ENCODE measurements around the gene EFS.
"Not testable (repeated sequence)": the region's sequence is repeated elsewhere in the genome, so short reads cannot be mapped to it uniquely, and the experiment has no call there.

Gene EFS

DNA sequence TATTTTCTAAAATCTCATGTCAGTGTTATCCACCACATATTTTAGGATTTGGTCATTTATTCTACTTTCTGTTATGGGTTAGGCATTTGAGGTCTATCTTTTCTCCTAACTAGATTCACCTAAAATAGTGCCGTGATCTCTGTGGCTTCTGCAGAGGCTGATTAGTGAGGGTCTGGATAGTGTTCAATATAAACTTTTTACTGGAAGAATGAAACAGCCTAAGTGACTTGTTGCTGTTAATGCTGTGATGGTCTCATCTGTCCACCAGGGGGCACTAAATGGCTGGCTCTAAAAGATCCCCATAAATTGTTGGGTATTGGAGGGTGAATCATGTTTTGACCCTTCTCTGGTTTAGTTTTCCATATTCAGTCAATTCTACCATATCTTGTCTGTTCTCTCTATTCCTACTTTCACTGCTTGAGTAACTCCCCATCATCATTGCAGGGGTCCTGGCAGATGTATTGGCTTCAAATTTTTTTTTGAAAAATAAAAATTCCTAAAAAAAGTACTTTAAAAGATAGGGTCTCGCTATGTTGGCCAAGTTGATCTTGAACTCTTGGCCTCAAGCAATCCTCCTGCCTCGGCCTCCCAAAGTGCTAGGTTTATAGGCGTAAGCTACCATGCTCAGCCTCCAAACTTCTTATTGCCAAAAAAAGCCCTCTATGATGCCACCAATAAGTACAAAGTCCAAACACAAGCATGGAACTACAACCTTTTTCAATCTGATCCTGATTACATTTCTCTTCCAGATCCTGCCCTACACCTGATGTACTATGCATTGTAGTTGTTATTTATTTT is 36.8 kb downstream of the EFS start:
- no peak for DNase-seq (ENCODE audit: low read depth)

DNA sequence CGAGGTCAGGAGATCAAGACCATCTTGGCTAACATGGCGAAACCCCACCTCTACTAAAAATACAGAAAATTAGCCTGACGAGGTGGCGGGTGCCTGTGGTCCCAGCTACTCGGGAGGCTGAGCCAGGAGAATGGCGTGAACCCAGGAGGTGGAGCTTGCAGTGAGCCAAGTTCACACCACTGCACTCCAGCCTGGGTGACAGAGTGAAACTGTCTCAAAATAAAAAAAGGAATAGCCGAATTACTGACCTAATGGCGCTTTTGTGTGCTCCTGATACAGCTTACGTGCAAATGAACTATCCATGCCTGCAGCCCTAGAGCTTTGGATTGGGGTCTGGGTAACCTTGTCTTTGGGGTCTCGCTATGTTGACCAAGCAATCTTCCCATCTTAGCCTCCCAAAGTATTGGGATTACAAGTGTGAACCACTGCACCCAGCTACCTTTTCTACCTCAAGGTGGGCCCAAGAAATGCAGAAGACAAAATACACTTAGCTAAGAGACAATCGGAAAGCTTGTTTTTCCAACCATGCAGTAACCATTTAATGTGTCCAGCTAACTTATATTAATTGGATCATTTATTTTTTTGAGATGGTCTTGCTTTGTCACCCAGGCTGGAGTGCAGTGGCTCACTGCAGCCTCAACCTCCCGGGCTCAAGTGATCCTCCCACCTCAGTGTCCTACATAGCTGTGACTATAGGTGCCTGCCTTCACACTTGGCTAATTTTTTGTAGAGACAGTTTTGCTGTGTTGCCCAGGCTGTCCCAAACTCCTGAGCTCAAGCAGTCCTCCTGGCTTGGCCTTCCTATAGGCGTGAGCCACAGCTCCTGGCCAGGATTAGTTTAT is 38.3 kb downstream of the EFS start:
- DNase-seq (ENCODE audit: low read depth), result no peak

DNA sequence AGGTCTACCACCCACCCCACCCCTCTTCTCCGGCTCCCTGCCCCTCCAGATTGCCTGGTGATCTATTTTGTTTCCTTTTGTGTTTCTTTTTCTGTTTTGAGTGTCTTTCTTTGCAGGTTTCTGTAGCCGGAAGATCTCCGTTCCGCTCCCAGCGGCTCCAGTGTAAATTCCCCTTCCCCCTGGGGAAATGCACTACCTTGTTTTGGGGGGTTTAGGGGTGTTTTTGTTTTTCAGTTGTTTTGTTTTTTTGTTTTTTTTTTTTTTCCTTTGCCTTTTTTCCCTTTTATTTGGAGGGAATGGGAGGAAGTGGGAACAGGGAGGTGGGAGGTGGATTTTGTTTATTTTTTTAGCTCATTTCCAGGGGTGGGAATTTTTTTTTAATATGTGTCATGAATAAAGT is 39.2 kb downstream of the EFS start:
- DNase-seq (ENCODE audit: low read depth), result not testable (repeated sequence)

DNA sequence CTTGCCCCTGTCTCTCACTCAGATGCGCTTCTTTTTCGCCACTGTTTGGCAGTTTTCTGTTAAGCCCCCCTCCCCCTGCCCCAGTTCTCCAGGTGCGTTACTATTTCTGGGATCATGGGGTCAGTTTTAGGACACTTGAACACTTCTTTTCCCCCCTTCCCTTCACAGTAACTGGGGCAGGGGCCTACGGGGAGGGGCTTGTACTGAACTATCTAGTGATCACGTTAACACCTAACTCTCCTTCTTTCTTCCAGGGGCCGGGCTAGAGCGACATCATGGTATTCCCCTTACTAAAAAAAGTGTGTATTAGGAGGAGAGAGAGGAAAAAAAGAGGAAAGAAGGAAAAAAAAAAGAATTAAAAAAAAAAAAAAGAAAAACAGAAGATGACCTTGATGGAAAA is 40.0 kb downstream of the EFS start:
- no peak for DNase-seq (ENCODE audit: low read depth)

DNA sequence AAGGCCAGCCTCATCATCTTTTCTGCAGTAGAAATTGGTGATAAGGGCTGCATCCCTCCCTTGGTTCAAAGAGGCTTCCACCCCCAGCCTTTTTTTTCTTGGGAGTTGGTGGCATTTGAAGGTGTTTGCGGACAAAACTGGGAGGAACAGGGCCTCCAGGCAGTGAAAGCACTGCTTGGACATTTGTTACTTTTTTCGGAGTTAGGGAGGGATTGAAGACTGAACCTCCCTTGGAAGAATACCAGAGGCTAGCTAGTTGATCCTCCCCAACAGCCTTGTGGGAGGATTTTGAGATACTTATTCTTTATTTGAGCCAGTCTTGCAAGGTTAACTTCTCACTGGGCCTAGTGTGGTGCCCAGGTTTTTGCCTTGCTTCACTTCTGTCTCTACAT is 40.5 kb downstream of the EFS start:
- DNase-seq (ENCODE audit: low read depth), result no peak

DNA sequence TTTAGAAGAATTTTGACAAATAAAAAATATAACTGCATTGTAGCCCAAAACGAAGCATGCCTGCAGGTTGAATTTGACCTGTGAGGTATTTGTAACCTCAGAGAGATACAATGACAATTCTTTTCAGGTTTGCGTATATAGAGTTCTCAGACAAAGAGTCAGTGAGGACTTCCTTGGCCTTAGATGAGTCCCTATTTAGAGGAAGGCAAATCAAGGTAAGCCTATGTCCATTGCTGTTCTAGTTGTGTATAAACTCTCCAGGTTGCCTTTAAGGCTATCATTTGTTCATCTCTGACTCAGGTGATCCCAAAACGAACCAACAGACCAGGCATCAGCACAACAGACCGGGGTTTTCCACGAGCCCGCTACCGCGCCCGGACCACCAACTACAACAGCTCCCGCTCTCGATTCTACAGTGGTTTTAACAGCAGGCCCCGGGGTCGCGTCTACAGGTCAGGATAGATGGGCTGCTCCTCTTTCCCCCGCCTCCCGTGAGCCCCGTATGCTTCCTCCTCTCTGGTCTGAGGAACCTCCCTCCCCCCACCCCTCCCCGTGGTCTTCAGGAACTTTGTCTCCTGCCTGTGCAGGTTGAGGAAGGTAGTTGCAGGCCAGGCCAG is 41.0 kb downstream of the EFS start:
- DNase-seq (ENCODE audit: low read depth), result no peak

DNA sequence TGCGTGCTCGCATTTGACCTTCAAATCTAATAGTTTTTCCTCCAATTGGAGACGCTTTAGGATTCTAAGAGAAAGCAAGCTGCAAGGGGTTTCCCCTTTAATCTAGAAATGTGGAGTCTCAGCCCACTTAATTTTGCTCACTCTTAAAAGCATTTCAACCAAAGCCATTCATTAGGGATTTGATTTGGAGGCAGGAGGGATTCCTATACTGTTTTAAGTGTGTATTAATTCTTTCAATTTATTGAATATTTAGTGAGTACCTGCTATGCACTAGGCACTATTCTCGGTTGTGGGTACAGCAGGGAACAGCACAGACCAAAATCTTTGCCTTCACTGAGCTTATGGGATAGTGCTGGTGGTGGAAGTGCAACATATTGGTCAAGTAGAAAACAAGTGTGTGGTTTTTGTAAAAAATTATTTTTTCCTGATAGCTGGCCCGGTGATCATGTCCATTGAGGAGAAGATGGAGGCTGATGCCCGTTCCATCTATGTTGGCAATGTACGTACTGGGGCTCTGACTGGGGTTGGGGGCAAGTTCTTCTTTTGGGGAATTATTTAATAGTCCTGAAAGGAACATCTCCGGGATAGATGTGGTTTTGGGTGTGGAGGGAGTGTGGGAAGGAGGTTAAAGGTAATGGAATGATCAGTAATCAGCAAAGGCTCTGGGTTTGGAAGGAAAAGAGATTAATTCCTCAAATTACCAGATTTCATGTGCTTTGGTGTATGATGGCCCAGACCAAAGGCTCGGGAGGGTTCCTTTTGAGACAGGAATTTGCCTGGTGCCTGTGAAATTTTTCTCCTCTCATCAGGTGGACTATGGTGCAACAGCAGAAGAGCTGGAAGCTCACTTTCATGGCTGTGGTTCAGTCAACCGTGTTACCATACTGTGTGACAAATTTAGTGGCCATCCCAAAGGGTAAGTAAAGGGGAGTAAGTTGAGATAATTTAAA is 42.1 kb downstream of the EFS start:
- DNase-seq (ENCODE audit: low read depth), result no peak

DNA sequence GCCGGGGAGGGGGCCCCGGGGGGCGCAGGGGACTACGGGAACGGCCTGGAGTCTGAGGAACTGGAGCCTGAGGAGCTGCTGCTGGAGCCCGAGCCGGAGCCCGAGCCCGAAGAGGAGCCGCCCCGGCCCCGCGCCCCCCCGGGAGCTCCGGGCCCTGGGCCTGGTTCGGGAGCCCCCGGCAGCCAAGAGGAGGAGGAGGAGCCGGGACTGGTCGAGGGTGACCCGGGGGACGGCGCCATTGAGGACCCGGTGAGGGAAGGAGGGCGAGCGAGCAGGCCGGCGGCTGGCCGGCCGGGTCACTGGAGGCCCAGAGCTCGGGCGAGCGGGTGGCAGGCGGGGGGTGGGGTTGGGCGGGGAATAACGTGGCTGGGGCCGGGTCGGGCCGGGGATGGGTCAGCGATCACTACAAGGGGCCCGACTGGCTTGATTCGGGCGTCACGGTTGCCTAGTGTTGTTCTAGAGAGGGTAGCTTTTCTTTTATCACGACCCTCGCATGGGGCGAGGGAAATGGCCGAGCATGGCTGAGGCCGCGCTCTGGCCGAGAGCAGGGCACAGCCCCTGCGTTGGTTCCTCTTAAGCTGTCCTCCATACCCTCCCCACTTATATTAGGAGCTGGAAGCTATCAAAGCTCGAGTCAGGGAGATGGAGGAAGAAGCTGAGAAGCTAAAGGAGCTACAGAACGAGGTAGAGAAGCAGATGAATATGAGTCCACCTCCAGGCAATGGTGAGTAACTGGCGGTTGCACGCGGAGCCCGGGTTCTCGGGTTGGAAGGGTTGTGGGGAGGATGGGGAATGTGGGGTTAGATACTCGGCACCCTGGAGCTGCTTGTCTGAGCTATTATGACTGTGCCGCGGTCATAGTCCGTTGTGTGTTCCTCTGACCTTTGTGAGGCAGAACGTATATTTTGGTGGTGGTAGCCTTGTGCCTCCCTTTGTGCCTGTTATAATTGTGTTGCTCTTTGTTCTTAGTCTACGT is 43.1 kb downstream of the EFS start:
- no peak for DNase-seq (ENCODE audit: low read depth)

DNA sequence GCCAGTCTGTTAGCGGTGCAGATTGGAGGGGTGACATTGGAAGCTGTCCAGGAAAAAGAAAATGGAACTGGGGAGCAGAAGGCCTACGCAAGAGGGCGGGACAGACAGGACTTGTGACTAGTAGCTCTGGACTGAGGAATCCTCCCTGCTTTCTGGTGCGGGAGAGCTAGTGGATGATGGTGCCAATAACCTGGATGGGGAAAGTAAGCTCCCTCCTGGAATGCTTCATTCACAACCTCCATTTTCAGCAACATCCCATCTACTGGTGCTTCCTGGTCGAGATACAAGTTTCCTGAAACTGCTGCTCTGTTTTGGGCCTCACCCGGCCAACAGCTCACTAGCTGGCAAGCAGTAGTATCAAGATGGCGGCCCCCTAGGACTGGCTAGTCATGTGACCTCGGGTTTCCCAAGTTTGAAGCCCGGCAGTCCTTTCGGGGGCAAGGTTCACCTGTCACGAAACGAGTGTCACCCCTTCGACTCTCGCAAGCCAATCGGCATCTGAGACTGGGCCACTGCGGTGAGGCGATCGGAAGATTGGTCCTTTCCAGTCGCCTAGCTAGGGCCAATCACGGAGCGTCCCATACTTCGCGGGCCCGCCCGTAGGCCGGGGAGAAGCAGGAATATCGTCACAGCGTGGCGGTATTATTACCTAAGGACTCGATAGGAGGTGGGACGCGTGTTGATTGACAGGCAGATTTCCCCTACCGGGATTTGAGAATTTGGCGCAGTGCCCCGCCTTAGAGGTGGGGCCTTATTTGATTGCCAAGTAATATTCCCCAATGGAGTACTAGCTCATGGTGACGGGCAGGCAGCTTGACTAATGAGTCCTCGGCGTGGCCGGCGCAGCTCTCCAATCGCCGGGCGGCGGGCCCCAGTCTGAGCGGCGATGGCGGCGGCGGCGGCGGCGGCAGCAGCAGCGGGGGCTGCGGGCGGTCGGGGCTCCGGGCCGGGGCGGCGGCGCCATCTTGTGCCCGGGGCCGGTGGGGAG is 44.1 kb downstream of the EFS start, which contains the start of gene PABPN1:
PABPN1 (plus strand) TSS at position 874 of the 988 bp plus-strand sequence; CDS start at position 887, 13 bp downstream.
- peak; percentile 98 for DNase-seq (ENCODE audit: low read depth)

DNA sequence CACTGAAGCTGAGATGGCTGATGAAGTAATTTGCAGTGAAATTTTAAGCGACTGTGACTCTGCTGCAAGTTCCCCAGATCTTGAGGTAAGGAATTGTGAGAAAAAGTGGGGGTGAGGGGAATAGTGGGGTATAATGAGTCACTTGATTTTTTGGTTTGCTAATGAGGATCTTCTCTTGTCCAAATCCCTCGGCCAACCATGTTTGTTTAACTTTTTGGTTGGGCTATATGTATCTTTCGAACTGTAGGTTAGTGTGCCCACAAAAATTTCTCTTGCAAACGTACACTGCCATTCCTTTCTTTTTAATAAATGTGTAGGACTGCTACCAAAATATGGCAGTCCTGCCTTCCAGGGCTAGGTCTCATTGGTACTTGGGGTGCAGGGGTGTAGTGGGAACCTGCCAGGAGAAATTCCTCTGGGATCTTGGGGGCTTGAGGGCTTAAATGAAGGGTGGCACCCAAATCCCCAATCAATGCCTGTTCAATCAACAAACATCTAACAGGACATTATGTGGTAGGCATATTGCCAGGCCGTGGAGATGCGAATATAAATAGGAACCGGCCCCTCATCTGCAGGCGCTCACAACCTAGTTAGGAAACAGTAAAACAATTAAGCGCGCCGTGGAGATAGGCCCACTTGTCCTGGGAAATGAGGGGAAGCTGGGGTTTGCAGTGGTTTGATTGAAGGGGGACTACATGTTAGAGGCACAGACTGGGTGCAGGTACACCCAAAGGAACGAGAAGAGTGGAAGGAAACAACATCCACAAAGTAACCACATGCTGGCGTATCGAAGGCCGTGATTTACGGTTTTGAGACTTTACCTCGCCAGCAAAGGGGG is 45.0 kb downstream of the EFS start:
- DNase-seq (ENCODE audit: low read depth), result no peak

DNA sequence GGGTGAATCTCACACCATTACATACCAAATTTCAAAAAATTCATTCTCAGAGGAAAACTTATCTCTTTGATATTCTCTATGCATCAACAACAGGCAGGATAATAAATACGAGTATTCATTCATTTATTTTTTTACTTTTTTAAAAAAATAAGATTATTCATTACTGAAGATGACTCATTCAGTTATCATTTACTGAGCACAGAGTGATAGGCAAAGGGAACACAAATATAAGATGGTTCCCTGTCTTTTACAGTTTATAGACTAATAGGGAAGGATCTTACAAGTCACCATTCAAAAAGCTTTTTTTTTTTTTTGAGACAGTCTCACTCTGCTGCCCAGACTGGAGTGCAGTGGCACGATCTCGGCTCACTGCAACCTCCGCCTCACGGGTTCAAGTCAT is 48.7 kb downstream of the EFS start:
- no peak for DNase-seq (ENCODE audit: low read depth)

DNA sequence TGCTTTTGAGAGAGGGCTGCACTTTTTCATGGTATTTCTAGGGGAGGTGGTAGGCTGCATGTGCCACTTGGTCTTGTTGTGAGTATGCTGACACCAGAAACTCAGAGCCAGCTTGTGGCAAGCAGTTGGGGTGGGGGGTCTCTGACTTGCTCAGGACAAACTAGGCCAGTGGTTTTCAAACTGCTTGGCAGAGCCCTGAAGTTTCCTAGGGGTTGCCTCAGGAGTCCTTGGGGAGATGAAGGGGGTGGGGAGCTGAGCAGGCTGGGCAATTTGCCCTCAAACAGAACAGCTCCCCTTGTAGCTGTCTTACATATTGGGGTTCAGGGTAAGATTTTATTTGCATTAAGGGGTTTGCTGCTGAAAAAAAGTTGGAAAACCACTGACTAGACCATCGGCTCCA is 54.4 kb downstream of the EFS start:
- DNase-seq (ENCODE audit: low read depth), result no peak

DNA sequence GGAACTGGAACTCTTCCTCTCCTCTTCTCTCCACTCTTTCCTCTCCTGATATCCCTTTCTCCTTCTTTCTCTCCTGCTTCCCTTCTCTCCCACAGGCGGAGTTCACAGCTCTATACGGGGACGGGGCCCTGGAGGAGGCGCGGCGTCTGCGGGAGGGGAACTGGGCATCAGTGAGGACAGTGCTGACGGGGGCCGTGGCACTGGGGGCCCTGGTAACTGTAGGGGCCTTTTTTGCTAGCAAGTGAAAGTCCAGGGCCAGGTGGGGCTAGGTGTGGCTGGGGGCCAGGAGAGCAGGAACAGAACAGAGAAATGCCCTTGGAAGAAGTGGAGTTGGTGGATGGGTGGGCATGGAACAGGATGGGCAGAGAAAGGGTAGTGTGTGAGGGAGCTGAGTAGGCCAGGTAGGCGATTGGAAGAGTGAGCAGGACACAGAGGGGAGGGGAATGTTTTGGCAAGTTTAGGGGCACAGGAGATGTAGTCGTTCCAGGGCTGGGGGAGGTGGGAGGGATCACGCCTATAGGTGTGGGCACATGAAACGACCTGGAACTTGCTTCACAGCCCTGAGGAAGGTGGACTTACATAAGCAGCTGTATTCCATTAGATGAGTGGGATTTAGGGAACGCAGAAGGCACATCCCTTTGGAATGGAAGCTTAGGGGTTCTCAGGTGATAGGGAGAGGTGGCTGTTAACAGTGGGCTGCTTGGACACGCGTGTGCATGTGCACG is 56.1 kb downstream of the EFS start:
- no peak for DNase-seq (ENCODE audit: low read depth)

DNA sequence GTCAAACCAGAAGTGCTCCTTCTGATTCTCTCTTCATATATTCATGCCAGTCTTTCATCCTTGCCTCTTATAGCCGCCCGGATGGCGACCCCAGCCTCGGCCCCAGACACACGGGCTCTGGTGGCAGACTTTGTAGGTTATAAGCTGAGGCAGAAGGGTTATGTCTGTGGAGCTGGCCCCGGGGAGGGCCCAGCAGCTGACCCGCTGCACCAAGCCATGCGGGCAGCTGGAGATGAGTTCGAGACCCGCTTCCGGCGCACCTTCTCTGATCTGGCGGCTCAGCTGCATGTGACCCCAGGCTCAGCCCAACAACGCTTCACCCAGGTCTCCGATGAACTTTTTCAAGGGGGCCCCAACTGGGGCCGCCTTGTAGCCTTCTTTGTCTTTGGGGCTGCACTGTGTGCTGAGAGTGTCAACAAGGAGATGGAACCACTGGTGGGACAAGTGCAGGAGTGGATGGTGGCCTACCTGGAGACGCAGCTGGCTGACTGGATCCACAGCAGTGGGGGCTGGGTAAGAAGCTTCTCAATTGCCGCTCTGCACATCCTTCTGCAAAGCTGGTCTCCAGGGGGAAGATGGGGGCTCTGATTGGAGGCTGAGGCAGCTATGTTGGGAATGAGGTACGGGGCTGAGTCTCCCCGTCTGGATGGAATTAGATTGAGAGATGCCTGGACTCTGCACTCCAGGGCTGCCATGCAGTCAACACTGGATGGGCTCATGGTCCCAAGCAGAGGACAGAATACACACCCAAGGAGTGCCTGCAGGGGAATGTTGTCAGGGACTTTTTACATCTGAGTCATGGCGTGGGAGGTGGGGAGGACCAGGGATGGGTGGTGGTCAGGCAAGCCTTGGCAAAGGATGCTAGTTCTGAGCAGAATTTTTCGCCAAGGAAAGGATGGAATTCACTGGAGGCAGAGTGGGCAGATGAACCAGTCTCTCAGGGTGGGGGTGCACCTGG is 57.0 kb downstream of the EFS start:
- DNase-seq (ENCODE audit: low read depth), result no peak

DNA sequence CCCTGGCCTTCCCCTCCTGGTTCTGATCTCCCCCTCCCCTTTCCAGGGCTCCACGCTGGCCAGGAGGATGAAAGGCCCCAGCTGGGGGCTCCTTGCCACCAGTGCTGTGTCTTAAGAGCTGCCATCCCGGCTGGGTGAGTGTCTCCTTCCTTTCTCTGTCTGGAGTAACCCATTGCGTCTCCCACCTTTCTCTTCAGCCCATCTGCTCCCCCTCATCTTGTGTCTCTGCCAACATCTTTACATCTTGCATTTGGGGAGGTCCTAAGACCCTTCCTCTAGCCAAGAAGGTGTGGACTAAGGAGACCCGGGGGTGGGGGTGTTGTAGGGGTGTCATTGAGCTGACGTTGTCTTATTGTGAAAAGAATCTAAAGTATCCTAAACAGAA is 57.8 kb downstream of the EFS start:
- no peak for DNase-seq (ENCODE audit: low read depth)

DNA sequence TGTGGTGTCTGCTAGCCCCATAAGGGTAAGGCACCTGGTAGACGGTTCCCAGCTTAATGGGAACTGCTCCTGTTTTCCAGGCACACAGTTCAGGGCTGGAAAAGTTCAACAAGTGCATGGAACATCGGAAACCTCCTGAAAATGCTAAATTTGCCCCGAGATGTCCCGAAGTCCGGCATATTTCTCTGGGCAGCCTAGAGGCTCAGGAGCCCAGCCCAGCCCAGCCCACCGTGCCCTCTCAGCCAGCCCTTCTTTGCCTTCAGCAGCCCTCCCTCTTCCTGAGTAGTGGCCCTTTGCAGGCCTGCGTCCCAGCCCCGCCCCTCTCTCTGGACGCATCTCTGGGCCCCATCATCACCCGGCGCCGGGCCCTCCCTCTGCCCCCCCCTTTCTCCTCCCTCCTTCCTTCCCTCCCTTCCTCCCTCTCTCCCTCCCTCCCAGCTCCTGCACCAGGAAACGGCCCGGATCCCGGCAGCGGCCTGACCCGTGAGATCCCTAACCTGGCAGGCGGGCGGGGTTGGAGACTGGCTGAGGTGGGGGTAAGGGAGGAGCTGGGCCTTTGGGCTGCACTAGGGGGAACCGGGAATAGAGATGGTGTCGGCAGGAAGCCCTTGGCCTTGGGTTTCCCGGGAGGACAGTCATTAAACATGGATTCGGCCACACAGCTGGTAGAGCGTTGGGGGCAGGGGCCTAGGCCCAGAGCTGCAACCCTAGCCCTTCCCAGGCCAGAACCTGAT is 58.4 kb downstream of the EFS start, which contains the start of gene BCL2L2:
BCL2L2 (plus strand) TSS at position 422 of the 734 bp plus-strand sequence. CDS start 935 bp downstream, outside the sequence.
- DNase-seq (ENCODE audit: low read depth), result no peak
